OCI-LY7 (cell line): ENCODE data around the gene ADAMTSL3. TPM values are rescaled to one million over a fixed set of nuclear protein-coding genes. Genes with fewer than 3 reads are reported as not detected.
"Not testable (repeated sequence)": the region's sequence is repeated elsewhere in the genome, so short reads cannot be mapped to it uniquely, and the experiment has no call there.

Experiments
- BruUV-seq: library from RNA; stranded (reverse); fragments of 400-500 nt; replicated peaks from 2 replicates; lab custom pipeline; 2021; lab: Mats Ljungman, UMichigan
- CTCF ChIA-PET: fragments of 300-600 bp; sonication (Branson Sonifier 250); formaldehyde crosslinking; loops from one replicate; lab custom pipeline; 2022; ENCODE audit warnings: antibody characterized with exemption; ENCODE audit not compliant: unreplicated experiment; lab: Charles Lee
- POLR2A ChIA-PET: fragments of 300-600 bp; sonication (Branson Sonifier 250); formaldehyde crosslinking; loops from one replicate; lab custom pipeline; 2022; ENCODE audit warnings: antibody characterized with exemption; lab: Charles Lee
- DNase-seq: peaks from one replicate; pipeline ENCODE4 v3.0.0-alpha.2; 2015; ENCODE audit warnings: low spot score
- H2AFZ ChIP-seq: fragments of 200-600 bp; sonication (generic), shearing (Covaris generic); 2 replicates; pipeline ENCODE4 v1.6.1; 2014; ENCODE audit warnings: mild to moderate bottlenecking, antibody characterized with exemption, low read length, moderate library complexity
- H3K27ac ChIP-seq: fragments of 200-600 bp; sonication (generic); 2 replicates; pipeline ENCODE4 v1.5.1; 2014; ENCODE audit warnings: mixed run types, low read depth, mild to moderate bottlenecking, moderate library complexity, low read length, inconsistent platforms; ENCODE audit not compliant: poor library complexity, severe bottlenecking
- H3K36me3 ChIP-seq: fragments of 200-600 bp; sonication (generic); 2 replicates; pipeline ENCODE4 v1.6.1; 2014; ENCODE audit warnings: mild to moderate bottlenecking, antibody characterized with exemption, low read length, moderate library complexity, mixed read lengths; ENCODE audit not compliant: insufficient read depth
- H3K4me1 ChIP-seq: fragments of 200-600 bp; sonication (generic); 2 replicates; pipeline ENCODE4 v1.5.1; 2014; ENCODE audit warnings: mild to moderate bottlenecking, low read length; ENCODE audit not compliant: insufficient read depth, poor library complexity, severe bottlenecking
- H3K4me2 ChIP-seq: fragments of 200-600 bp; sonication (generic); 2 replicates; pipeline ENCODE4 v1.6.1; 2014; ENCODE audit warnings: mild to moderate bottlenecking, low read length
- H3K4me3 ChIP-seq: fragments of 200-600 bp; sonication (generic); 2 replicates; pipeline ENCODE4 v1.5.1; 2014; ENCODE audit warnings: mild to moderate bottlenecking, low read depth, low read length; ENCODE audit not compliant: poor library complexity, severe bottlenecking
- H3K79me2 ChIP-seq: fragments of 200-600 bp; sonication (generic); 2 replicates; pipeline ENCODE4 v1.6.1; 2016; ENCODE audit warnings: low read depth, mild to moderate bottlenecking, low read length, moderate library complexity, mixed read lengths; ENCODE audit not compliant: insufficient read depth
- H3K9me2 ChIP-seq: fragments of 200-600 bp; sonication (generic); 2 replicates; pipeline ENCODE4 v1.6.1; 2016; ENCODE audit warnings: mild to moderate bottlenecking, low read length, mixed read lengths; ENCODE audit not compliant: insufficient read depth
- H3K9me3 ChIP-seq: fragments of 200-600 bp; sonication (generic); 2 replicates; pipeline ENCODE4 v1.6.1; 2014; ENCODE audit warnings: mild to moderate bottlenecking, mixed run types, low read length, mixed read lengths
- H4K20me1 ChIP-seq: fragments of 200-600 bp; sonication (generic); 2 replicates; pipeline ENCODE4 v1.6.1; 2014; ENCODE audit warnings: mild to moderate bottlenecking, antibody characterized with exemption, low read length, moderate library complexity, mixed read lengths; ENCODE audit not compliant: insufficient read depth
- CTCF ChIP-seq: fragments of 200-600 bp; sonication (generic); conservative IDR thresholded peaks from 2 replicates; pipeline ENCODE4 v1.5.1; 2014; ENCODE audit warnings: mild to moderate bottlenecking, antibody characterized with exemption, low read length, moderate library complexity, mixed read lengths
- EZH2phosphoT487 ChIP-seq: fragments of 200-600 bp; sonication (generic); IDR thresholded peaks from 2 replicates; pipeline ENCODE4 v1.6.1; 2018; ENCODE audit warnings: low read depth, borderline replicate concordance, mild to moderate bottlenecking, mixed run types, antibody characterized with exemption, low read length, moderate library complexity, mixed read lengths
- intact Hi-C: fragments of 100-400 bp; cut with micrococcal nuclease; formaldehyde crosslinking; loops from one replicate; pipeline ENCODE4 v1.10.0; 2022; ENCODE audit not compliant: unreplicated experiment
- total RNA-seq, 2 experiments: library from RNA; depleted of rRNA in 1 of 2; stranded (reverse); fragments of >200 nt in 1 of 2; shearing (Covaris generic) in 1 of 2; gene quantifications; 2 replicates each; pipeline ENCODE4 v1.2.3, GENCODE V29; 2014 to 2022

ADAMTSL3 gene
- total RNA-seq, 2 experiments from 2014 or later = not detected

- intact Hi-C loops = no loop called here
- peak; percentile 19 for DNase-seq
- Histone ChIP-seq H3K79me2 (no peaks in the 10 kb centered on the region), H3K27ac (no peak overlapping the region), H4K20me1 (no peaks in the 10 kb centered on the region), H3K9me2 (no peaks in the 10 kb centered on the region), H3K4me3 (no peak overlapping the region), H3K4me2 (no peak overlapping the region), H3K4me1 (no peaks in the 10 kb centered on the region), H2AFZ (no peak overlapping the region), H3K9me3 (no peaks in the 10 kb centered on the region), H3K36me3 (no peaks in the 10 kb centered on the region)
- ChIA-PET CTCF (no interaction called here), POLR2A (no interaction called here)
- TF ChIP-seq CTCF (peak; percentile 55; the same call in 1 of the 2 replicates), EZH2phosphoT487 (no peak)
- no TSS peak for BruUV-seq
Observed at GRCh38 chr15:84035399-84035766, 381.5 kb downstream of the ADAMTSL3 start.

DNA sequence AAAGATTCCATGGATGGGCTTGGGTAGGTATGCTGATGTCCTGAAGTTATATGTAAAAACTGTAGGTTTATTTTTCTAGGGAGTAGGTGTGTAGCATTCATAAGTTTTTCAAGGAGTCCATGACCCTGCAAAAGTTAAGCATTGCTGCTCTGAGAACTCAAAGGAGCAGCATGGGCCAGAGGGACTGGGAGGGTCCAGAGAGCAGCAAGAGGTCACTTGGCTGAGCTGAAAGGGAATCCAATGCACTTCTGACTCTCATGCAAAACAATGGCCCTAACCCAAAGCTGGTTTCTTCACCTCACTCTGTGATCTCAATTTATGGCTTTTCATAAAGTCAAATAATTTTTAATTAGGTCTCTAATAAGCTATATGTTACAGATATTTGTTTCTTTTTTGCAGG is 383.4 kb downstream of the ADAMTSL3 start:
- no peak overlapping the region for H3K4me2 ChIP-seq
- intact Hi-C loops = no loop called here
- no peak overlapping the region for H3K27ac ChIP-seq
- no peak overlapping the region for H3K4me3 ChIP-seq
- DNase-seq = no peak
- no peaks in the 10 kb centered on the region for H3K4me1 ChIP-seq
- no TSS peak for BruUV-seq
- CTCF ChIA-PET = no interaction called here
- no peaks in the 10 kb centered on the region for H3K9me3 ChIP-seq
- H2AFZ ChIP-seq = no peak overlapping the region
- TF ChIP-seq CTCF = no peak
- no peak for TF ChIP-seq EZH2phosphoT487
- no peaks in the 10 kb centered on the region for H3K79me2 ChIP-seq
- POLR2A ChIA-PET = no interaction called here
- no peaks in the 10 kb centered on the region for H3K36me3 ChIP-seq
- no peaks in the 10 kb centered on the region for H4K20me1 ChIP-seq
- H3K9me2 ChIP-seq = no peaks in the 10 kb centered on the region

- H2AFZ ChIP-seq, CTCF ChIA-PET, H3K4me2 ChIP-seq, DNase-seq, POLR2A ChIA-PET, BruUV-seq, H3K4me3 ChIP-seq, H3K79me2 ChIP-seq, H3K27ac ChIP-seq, intact Hi-C loops, H4K20me1 ChIP-seq, H3K9me3 ChIP-seq, H3K36me3 ChIP-seq, H3K9me2 ChIP-seq, H3K4me1 ChIP-seq: not testable (repeated sequence)
Observed at GRCh38 chr15:84042434-84043056, 388.6 kb downstream of the ADAMTSL3 start.
